GM10248 (cell line): Measurements from ENCODE around the gene NFIB.

Source experiments
- CTCF ChIA-PET: fragments of 300-600 bp; sonication (Branson Sonifier 250); formaldehyde crosslinking; extraction: SDS; loops from one replicate; lab custom pipeline; 2021; ENCODE audit warnings: antibody characterized with exemption; lab: Yijun Ruan, JAX
- POLR2A ChIA-PET: fragments of 350-650 bp; sonication (Branson Sonifier 250); formaldehyde crosslinking; extraction: SDS; loops from one replicate; lab custom pipeline; 2020; ENCODE audit warnings: antibody characterized with exemption; lab: Yijun Ruan, JAX
- DNase-seq: peaks from one replicate; pipeline ENCODE4 v3.0.0; 2012; ENCODE audit errors: extremely low spot score
- CTCF ChIP-seq: IDR thresholded peaks from 2 replicates; pipeline ENCODE4 v1.5.1; 2012; ENCODE audit warnings: mild to moderate bottlenecking, low read depth; ENCODE audit errors: extremely low read depth, missing control alignments, control extremely low read depth

The NFIB gene

GRCh38 chr9:14179449-14179848 is 134.5 kb downstream of the NFIB start:
- ChIA-PET POLR2A (no interaction called here), CTCF (no interaction called here)
- no peak for TF ChIP-seq CTCF
- no peak for DNase-seq

- ChIA-PET CTCF (no interaction called here), POLR2A (no interaction called here)
- no peak for TF ChIP-seq CTCF
- DNase-seq, result no peak
Observed at GRCh38 chr9:14175778-14176177, 138.2 kb downstream of the NFIB start.

- no peak for DNase-seq
- POLR2A ChIA-PET, result no interaction called here
- CTCF ChIA-PET, result no interaction called here
- TF ChIP-seq CTCF, result no peak
Observed at GRCh38 chr9:14173713-14174112, 140.2 kb downstream of the NFIB start.

- DNase-seq, result no peak
- POLR2A ChIA-PET, result no interaction called here
Observed at GRCh38 chr9:14170973-14171596, 142.9 kb downstream of the NFIB start.

GRCh38 chr9:14170392-14170931 is 143.5 kb downstream of the NFIB start:
- no peak for TF ChIP-seq CTCF
- no peak for DNase-seq
- CTCF ChIA-PET, result no interaction called here
- POLR2A ChIA-PET, result no interaction called here

More at GRCh38 chr9:14170973-14171596, 142.9 kb downstream of the NFIB start:
- CTCF ChIA-PET, result no interaction called here
- no peak for TF ChIP-seq CTCF

- no peak for DNase-seq
- TF ChIP-seq CTCF, result no peak
- POLR2A ChIA-PET, result no interaction called here
- CTCF ChIA-PET, result interaction anchor here (1.5 kb wide), 1 partner anchor 8 kb away, joined by 3 read pairs; no protein-coding TSS in a partner anchor
Observed at GRCh38 chr9:14168381-14168780, 145.6 kb downstream of the NFIB start.
